NCI-H1092 treated with DMSO at 0.1 percent for 48 hours (cell line): ENCODE results near the gene CYP4F22.
"Not testable (repeated sequence)": the region's sequence is repeated elsewhere in the genome, so short reads cannot be mapped to it uniquely, and the experiment has no call there.

Experiments
- DNase-seq: peaks from one replicate; lab custom pipeline; 2025; lab: John Stamatoyannopoulos, UW

The CYP4F22 gene

DNA sequence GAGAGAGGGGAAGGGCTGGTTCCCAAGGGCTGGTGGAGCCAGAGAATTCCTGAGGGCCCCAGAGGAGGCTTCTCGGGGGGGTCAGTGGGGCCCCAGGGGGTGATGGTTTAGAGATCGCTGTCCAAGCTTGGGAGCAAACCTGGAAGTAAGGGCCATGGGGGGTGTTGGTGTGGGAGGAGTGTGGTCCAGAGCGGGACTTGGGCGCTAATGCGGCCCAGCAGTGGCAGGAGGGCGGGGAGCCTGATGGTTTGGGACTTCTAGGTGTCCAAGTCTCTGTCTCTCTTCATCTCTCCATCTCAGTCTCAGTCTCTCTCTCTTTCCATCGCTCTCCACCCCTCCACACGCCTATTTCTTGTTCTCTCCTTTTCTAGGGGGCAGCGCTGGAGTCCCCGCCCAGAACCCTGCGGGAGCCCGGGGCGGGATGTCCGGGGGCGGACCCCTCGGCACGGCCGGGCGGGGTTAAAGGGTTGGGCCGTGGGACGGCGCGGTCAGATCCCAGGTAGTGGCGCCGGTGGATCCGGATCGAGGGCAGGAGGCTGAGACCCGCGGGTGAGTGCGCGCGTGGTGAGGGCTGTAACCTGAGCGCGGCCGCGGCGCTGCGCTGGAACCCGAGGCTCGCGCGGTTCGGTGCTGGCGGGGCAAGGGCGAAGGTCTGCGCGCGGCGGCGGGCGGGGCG is at the start of gene CYP4F22:
CYP4F22 (plus strand) TSS at position 491 of the 676 bp plus-strand sequence. CDS start 16,812 bp downstream, outside the sequence.
- no peak for DNase-seq

DNA sequence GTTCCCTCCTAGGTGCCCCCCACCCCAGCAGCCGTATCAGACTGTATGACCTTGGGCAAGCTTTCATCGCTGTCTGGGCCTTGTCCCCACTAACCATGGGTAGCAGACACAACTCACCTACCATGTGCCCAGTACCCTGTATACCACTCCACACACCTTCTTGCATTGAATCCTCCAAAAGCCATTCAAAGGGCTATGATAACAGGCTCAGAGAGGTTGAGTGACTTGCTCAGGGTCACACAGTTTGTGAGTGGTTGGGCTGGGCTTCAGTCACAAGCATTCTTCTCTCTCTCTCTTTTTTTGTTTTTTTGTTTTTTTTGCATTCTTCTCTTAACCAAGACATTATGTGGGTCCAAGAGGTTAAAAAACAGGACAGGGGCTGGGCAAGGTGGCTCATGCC is 46.6 kb upstream of the CYP4F22 start:
- DNase-seq, result no peak

DNA sequence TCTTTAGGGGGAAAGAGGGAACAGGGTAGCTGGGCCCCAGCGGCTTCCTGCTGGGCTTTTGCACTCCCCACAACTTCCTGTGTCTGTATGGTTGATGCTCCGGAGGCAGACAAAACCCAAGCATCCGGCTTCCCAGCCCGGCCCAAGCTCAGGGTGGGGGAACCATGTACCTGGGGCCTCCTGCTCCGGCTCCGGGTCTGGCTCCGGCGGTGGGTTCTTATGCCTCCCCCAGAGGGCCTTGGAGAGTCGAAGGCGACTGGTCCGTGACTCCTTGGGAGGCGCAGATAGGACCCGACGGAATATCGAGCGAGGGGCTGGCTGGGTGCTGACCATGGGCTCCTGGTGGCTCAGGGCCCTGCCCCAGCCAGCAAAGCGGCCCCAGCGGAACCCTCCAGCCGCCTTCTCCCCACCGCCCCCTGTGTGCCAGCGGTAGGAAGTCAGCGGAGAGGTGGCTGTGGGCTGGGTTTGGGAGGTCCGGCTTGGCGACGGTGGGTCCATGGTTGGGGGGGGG is 44.4 kb upstream of the CYP4F22 start:
- no peak for DNase-seq

DNA sequence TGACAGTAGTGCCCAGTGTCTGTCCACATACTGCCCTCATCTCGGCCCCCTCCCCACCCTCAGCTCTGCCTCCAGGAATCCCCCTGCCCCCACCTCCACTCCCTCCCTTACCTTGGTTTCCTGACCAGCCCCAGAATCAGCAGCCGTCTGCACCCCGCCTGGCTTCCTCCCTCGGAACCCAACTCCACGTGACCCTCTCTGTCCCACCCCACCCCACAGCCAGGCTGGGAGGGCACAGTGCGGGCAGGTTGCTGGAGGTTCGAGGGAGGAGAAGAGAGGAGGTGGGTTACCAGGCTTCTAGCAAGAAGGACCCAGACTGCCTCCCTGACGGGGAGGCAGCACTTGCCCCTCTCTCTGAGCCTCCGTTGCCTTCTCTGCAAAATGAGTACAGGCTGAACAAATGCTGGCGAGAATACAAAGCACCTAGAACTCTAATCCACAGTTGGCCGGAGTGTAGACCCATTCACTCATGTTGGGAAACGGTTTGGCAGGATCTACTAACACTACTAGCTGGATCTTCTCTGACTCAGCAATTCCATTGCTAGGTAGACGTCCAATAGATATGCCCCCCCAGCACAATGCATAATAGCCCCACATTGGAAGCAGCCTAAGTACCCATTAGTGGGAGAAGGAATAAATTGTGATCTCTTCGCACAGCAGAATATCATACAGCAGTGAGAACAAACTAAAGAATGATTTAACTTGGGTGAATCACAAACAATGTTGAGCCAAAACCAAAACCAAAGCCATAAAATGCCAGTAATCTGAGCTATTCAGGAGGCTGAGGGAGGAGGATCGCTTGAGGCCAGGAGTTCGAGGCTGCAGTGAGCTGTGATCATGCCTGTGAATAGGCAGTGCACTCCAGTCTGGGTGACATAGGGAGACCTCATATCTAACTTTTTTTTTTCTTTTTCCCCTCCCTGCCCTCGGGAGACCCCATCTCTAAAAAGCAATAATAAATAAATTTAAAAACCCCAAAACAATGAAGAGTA is 43.6 kb upstream of the CYP4F22 start, which contains the start of gene RASAL3:
RASAL3 (minus strand) TSS at position 151 of the 992 bp plus-strand sequence. CDS start 186 bp downstream, outside the sequence.
- no peak for DNase-seq

DNA sequence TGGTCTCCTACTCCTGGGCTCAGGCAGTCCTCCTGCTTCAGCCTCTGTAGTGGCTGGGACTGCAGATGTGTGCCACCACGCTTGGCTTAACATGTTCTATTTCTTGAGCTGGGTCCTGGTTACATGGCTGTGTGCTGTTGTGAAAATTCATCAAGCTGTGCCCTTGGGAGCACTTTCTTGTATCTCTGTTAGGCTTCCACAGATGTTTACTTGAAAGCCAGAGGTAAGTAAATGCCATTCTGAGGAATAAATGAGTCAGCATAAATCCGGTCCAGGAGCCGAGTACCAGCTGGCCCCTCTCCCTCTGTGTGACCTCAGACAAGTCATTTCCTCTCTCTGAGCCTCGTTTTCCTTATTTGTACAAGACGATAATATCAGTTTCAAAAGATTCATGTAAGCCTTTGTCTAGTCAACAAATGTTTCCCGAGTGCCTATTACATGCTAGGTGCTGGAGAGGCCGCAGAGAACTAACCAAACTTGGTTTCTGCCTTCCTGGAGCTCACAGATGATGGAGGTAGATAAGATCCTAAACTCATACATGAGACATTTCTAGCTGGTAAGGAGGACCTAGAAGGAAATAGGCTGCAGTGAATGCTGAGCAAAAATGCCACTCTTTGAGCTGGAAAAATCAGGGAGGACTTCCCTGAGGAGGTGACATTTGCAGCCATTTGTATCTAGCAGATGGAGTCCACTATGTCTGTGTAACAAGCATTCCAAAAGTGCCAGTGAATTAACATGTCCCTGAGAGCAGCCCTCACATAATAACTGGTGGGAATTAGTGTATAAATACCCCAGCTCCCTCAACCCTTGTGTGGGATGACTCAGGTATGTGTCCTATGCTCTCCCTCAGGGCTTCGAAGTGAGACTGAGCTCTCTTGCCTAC is 41.2 kb upstream of the CYP4F22 start:
- DNase-seq, result no peak

DNA sequence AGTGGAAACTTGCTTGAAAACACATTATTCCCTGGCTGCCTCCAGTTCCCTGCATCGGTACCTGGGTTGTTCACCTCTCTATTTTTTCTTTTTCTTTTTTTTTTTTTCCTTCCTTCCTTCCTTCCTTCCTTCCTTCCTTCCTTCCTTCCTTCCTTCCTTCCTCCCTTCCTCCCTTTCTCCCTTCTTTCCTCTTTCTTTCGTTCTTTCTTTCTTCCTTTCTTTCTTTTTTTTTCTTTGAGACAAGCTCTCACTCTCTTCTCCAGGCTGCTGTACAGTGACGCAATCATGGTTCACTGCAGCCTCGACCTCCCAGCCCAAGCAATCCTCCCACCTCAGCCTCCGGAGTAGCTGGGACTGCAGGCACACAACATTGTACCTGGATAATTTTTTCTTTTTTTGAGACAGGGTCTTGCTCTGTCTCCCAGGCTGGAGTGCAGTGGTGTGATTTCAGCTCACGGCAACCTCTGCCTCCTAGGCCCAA is 40.6 kb upstream of the CYP4F22 start:
- DNase-seq, result no peak

DNA sequence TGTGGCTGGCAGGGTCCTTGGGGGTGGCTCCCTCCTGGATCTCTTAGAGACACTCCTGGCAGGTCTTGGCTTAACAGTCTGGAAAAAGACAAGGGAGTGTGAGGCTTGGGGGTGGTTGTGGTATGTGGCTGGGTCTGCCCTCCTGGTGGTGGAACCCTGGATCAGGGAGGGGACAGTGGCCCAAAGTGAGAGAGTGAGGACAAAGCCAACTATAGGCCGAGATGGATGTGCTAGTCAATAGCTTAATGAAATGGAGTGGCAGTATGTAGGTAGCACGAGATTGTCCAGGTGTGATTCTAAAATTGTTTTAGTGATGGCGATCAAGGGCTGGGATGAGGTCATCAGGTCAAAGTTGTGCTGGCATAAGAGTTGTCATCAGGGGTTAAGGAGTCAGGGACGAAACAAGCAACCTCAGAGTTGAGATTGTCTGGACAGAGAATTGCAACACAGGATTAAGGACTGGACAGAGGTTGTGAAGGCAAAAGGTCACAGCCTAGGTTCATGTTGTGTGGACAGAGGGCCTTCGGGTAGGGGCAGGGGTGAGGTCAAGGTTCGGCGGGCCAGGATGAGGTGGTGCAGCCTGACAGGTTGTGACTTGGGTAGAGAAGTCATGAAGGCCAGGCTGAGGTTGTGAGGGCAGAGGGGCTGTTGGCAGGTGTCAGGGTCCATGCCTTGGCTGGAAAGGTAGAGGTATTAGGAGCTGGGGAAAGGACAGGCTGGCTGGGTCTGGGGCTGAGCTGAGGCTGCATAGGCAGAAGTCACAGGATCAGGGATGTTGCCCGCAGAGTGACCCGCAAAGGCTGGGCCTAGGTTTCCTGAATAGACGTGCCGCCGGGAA is 39.4 kb upstream of the CYP4F22 start:
- no peak for DNase-seq

DNA sequence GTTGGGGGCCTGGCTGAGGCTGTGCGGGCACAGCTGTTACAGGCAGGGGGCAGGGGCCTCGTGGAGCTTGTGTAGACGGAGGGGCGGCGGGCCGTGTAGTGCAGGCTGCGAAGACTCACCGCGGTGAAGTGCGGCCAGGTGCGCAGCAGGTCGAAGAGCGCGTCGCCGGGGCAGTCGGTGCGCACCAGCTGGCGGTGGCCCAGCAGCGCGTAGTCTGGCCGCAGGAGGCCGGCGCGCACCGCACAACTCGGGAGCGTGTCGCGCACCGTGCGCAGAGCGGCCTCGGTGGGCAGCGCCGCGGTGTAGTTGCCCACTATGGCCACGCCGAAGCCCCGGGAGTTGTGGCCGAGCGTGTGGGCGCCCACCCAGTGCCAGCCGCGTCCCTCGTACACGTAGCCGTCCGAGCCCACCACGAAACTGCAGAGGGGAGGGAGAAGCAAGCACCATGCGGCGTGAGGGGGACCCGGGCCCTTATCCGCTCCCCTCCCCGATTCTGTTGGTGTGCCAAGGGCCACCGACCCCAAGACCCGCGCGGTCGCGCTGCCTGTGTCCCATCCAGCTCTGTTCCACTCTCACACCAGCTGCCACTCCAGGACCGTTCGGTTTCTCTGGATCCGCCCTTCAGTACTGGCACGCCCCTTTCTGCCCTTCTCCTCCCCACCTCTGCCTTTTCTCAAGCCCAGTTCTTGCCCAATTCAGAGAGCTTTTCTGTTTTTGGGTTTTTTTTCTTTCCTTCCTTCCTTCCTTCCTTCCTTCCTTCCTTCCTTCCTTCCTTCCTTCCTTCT is 38.6 kb upstream of the CYP4F22 start:
- DNase-seq, result no peak

DNA sequence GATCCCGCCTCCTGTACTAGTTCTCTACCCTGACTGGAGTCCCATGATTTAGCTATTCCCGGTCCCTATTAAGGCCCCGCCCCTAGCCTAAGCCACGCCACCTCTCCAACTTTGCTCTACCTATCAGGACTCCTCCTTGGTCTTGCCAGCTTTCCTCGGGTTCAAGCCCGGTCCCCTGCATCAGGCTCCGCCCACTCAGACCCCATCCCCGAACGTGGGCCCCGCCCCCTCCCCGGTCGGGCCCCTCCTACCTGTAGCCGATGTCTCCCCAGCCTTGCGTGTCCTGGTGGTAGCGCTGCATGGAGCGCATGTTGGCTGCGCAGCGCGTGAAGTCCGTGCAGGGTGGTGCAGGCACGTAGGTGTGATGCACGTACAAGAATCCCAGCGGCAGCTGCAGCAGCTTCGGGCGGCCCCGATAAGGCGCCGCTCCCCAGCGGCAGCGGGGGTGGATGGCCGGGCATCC is 36.7 kb upstream of the CYP4F22 start:
- no peak for DNase-seq

DNA sequence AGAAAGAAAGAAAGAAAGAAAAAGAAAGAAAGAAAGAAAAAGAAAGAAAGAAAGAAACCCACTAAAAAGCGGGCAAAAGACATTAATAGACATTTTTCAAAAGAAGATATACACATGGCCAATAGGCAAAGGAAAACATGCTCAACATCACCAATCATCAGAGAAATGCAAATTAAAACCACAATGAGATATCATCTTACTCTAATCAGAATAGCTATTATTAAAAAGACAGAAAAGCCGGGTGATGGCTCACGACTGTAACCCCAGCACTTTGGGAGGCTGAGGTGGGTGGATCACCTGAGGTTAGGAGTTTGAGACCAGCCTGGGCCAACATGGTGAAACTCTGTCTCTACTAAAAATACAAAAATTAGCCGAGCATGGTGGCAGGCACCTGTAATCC is 34.5 kb upstream of the CYP4F22 start:
- DNase-seq, result not testable (repeated sequence)

DNA sequence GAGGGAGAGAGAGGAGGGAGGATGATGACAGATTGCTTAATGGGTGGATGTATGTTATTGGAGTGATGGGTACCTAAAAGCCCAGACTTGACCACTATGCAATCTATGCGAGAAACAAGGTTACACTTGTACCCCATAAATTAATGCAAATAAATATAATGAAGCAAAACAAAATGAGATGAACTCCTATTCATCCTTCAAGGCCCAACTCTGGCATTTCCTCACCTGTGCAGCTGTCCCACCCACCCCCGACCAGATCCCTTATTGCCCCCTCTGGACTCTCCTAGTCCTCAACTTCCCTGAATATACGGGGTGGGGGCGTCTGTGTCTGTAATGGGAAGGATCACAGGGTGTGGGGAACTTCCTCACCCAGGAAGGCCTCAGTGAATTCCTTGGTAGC is 33.2 kb upstream of the CYP4F22 start:
- DNase-seq, result no peak

DNA sequence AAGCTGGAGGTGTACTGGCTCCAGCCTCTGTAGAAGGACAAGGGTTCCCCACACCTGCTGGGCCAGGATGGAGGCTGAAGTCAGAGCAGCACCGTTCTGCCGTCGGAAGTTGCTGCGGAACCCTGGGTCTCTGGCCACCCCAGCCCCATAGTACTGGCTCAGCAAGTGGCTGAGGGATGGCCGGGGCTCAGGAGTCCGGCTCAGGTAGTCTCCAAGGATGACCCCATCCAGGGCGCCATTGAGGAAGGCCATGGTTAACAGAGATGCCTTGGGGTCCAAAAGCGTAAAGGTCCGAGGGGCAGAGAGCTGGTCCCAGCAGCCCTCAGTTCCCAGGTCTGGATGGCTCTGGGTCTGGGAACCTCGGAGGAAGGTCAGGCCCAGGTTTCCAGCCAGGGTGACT is 32.7 kb upstream of the CYP4F22 start:
- DNase-seq, result no peak

DNA sequence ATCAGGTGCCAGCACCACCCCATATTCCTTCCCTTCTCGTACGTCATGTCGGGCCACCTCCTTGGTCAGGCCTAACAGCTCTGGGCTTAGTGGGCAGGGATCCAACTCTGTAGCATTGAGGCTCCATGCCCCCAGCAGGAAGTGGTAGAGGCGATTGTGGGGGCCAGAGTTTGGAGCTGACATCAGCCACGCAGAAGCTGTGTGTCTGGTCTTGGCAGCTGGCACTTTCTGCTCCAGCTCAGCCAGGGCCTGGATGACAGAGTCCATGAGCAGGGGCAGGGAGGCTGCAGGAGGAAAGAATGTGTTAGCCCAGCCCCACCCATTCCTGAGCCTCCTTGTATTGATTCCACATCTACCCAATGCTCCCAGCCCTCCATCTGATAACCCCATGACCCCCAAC is 32.0 kb upstream of the CYP4F22 start:
- no peak for DNase-seq

DNA sequence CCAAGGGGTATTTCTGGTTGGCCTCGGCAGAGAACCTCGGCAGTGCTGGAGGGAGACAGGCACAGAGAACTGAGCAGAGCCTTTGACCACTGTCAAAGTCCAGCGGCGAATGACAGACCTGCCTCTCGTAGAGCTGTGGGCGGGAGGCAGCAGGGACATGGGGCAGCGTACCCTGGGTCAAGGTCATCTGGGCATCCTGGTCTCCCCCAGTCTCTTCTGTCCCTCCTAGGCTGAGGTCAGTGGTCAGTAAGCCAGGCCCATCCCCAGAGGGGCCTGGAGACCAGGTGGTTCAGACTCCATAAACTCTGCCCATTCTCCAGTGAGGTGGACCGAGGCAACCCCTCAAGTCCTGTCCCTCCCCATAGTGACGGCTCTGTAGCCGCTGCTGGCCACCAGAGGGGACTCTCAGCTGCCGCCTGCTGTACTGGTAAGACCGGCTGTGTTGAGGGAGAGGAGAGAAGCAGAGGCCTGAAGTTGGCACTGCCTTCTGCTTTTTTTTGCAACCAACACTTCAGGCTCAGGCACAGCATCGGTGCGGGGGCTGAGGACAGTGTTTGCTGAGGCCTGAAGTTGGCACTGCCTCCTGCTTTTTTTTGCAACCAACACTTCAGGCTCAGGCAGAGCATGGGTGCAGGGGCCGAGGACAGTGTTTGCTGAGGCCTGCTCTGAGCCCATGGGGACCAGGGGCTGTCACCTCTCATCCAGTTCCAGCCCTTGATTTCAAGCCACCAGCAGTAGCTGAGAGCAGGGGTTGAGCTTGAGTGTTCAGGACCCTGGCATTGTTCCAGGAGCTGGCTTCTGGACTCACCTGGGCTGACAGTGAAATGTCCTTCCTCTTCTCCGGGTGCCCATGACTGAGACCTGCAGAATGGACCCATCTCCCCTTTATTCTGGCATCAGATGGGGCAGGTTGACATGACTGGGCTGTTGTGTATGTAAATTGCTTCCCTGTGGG is 28.7 kb upstream of the CYP4F22 start, which contains the start of gene PGLYRP2:
PGLYRP2 (minus strand) TSS at position 111 of the 955 bp plus-strand sequence. CDS start 130 bp downstream, outside the sequence.
- peak; percentile 39 for DNase-seq

DNA sequence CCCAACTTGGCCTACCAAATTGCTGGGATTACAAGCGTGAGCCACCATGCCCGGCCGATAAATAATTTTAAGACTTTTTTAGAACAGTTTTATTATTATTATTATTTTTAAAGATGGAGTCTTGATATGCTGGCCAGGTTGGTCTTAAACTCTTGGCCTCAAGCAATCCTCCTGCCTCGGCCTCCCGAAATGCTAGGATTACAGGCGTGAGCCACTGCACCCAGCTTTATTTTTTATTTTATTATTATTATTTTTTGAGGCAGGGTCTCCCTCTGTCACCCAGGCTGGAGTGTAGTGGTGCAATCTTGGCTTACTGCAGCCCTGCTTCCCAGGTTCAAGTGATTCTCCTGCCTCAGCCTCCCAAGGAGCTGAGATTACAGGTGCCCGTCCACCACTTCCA is 27.3 kb upstream of the CYP4F22 start:
- DNase-seq, result not testable (repeated sequence)

DNA sequence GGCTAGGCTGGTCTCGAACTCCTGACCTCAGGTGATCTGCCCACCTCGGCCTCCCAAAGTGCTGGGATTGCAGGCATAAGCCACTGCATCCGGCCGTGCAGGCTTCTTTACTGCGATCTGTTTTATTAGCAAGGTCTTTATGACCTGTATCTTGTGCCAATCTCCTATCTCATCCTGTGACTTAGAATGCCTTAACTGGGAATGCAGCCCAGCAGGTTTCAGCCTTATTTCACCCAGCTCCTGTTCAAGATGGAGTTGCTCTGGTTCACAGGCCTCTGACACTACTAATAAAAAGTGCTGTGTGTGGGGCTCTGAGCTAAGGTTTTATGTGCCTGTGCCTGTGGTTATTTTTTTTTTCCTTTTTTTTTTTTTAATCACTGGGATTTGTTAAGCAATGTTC is 22.6 kb upstream of the CYP4F22 start:
- DNase-seq, result not testable (repeated sequence)

DNA sequence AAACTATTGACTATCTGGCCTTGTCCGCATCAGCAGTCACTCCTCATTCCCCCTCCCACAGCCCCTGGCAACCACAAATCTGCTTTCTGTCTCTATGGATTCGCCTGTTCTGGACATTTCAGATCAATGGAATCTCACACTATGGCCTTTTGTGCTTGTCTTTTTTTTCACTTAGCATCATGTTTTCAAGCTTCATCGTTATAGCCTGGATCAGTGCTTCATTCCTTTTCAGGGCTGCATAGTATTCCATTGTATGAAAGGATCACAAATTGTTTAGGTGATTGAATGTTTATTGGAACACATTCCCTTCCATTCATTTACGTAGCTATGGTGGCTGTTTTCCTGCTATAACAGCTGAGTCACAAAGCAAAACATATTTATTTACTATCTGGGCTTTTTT is 21.3 kb upstream of the CYP4F22 start:
- no peak for DNase-seq

DNA sequence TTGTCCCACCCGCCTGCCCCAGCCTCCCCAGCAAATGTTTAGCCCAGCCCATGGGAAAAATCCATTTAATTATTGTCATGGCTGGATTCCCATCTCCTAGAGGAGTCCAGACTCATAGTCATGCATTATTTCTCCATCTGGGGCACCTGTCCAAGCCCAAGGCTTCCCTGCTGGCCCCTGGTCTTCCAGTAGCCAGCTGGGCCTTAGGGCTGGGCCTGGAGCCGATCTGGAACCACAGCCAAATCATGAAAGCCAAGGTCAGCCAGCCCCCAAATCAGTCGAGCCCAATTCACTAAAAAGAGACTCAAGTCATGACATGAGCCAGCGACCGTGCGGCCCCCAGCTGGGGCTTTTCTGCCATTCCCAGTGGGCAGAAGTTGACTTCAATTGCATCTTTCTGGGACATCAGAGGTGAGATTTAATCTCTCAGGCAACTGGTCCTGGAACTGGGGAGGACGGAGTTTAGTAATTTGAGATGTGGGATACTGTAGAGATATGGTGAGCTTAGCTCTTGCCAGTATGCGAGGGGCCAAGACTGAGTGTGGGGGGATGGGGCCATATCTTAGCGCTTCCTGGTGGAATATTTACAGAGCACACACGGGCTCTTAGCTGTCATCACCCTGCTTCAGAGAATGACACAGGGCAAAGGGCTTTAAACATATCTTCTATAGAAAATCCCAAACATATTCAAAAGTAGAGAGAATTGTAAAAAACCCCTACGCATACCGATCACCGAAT is 19.7 kb upstream of the CYP4F22 start:
- DNase-seq, result no peak
